Measurements from ENCODE around the gene PPP5C.

DNA sequence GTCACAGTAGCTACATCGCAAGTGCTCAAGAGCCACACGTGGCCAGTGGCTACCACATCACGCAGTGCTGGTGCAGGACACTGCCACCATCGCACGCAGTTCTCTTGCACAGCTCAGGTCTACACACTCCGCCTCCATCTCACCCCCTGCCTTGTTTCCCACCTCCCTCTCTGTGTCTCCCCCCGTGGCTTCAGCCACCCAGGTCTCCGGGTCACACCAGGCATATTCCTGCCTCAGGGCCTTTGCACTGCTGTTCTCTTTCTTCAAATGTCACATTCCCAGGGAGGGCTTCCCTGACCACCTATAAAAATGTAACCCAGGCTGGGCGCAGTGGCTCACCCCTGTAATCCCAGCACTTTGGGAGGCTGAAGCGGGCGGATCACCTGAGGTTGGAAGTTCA lies 55.8 kb downstream of the PPP5C start:
- TF ChIP-seq, protein P1, sequence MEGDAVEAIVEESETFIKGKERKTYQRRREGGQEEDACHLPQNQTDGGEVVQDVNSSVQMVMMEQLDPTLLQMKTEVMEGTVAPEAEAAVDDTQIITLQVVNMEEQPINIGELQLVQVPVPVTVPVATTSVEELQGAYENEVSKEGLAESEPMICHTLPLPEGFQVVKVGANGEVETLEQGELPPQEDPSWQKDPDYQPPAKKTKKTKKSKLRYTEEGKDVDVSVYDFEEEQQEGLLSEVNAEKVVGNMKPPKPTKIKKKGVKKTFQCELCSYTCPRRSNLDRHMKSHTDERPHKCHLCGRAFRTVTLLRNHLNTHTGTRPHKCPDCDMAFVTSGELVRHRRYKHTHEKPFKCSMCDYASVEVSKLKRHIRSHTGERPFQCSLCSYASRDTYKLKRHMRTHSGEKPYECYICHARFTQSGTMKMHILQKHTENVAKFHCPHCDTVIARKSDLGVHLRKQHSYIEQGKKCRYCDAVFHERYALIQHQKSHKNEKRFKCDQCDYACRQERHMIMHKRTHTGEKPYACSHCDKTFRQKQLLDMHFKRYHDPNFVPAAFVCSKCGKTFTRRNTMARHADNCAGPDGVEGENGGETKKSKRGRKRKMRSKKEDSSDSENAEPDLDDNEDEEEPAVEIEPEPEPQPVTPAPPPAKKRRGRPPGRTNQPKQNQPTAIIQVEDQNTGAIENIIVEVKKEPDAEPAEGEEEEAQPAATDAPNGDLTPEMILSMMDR (IDR thresholded peaks at IDR 0.05 in 4 of 5, conservative IDR thresholded peaks at IDR 0.05 in 1 of 5) = no peak
- no peak for TF ChIP-seq POLR2A (IDR thresholded peaks at IDR 0.05)

All from gastrocnemius medialis (tissue), 4 donors.